HG03439 (cell line): ENCODE data around the gene S100A1.
"Not testable (repeated sequence)": the region's sequence is repeated elsewhere in the genome, so short reads cannot be mapped to it uniquely, and the experiment has no call there.

ENCODE experiments used
- ATAC-seq: cut with Tn5 transposase; IDR thresholded peaks from one replicate; pipeline ENCODE4 v1.9.1; 2021; ENCODE audit warnings: mild to moderate bottlenecking, moderate library complexity; ENCODE audit not compliant: unreplicated experiment

The S100A1 gene

DNA sequence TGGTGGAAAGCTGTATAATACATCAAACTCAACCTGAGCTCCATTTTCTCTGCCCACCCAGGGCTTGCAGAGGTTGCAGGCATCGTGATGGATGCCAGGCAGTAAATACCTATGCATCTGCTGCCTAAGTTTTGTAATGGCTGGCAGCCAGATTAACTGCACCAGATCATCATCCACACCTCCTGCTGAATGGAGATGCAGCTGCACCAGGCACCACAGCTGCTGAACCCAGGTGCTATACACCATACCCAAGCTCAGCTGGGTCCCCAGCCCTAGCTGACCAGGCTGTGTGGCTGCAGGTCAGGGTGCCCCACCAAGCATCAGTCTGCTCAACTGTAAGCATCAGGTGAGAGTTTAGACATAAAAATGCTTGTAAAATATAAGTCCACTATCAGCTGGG is 23.5 kb downstream of the S100A1 start:
- no peak for ATAC-seq

DNA sequence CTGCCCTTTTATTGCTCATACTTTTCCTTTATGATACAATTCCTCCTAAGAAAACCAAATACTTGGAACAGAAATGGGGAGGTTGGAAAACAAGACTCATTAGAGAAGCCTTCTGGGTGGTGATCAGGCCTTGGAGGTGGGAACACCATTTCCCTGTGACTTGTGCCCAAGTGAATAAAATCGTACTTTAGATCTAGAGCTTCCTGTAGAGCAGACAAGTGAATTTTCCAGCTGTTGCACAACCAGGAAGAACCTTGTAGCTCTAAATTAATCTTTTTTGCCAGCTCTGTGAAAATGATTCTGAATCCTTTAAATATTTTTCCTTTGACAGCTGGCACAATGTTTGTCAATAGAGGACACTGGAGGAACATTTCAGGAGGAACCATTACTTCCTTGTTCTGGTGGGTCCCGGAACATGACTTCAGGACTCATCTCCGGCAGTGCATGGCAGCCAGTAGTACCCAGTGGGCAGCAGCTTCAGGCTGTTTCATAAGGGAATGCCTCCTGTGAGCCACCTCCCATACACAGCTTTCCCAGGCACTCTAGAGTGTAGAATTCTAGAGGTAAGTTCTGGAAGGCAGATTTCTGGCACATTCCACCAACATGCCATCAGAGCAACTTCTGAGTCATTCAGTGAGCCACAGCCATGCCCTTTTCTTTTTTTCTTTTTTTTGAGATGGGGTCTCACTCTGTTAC is 24.7 kb downstream of the S100A1 start:
- no peak for ATAC-seq

GRCh38 chr1:153655333-153655732 is 27.1 kb downstream of the S100A1 start:
- ATAC-seq = no peak

DNA sequence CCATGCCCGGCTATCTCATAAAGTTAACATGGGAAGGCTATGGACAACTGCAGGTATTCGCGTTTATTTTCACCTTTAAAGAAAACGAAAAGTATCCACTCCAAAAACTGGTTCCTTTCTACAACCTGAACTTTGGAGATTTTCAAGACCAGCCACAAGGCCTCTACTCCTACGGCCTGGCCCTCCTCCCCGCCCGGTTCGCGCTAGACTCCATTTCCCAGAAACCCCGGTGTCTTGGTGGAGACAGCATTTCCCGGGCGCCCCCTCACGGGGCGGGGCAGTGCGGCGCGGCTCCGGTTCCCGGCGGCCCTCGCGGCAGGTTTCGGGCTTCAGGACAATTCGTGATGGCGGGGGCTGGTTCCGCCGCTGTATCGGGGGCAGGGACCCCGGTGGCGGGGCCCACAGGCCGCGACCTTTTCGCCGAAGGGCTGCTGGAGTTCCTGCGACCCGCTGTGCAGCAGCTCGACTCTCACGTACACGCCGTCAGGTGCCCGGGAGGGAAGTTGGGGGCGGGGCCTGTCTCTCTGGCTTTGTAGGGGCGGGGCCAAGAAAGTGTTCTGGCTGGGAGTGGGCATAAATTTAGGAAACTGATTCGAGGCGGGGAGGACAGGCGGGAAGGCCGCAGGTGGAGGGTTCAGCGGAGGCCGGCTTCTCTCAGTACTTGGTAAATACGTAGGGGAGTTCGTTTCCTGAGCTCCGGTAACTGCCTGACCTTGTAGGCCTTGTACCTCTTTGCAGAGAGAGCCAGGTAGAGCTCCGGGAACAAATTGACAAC is 30.4 kb downstream of the S100A1 start, which contains the start of gene SNAPIN:
Gene SNAPIN, plus strand, starts transcription at position 304 of the 775 bp plus-strand sequence. Its CDS starts 41 bp downstream, at position 345.
- peak; percentile 86 for ATAC-seq

- no peak for ATAC-seq
These were observed 30.9 kb downstream of the S100A1 start for GRCh38 chr1:153659175-153659534.

DNA sequence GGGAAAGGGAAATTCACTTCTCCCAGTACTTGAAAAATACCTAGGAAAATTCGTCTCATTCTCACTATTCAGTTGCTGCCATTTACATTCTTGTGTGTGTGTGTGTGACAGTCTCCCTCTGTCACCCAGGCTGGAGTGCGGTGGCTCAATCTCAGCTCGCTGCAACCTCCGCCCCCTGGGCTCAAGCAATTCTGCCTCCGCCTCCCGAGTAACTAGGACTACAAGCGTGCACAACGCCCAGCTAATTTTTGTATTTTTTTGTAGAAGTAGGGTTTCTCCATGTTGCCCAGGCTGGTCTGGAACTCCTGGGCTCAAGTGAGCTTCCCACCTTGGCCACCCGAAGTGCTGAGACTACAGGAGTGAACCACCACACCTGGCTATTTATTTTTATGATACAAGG is 31.4 kb downstream of the S100A1 start:
- no peak for ATAC-seq

DNA sequence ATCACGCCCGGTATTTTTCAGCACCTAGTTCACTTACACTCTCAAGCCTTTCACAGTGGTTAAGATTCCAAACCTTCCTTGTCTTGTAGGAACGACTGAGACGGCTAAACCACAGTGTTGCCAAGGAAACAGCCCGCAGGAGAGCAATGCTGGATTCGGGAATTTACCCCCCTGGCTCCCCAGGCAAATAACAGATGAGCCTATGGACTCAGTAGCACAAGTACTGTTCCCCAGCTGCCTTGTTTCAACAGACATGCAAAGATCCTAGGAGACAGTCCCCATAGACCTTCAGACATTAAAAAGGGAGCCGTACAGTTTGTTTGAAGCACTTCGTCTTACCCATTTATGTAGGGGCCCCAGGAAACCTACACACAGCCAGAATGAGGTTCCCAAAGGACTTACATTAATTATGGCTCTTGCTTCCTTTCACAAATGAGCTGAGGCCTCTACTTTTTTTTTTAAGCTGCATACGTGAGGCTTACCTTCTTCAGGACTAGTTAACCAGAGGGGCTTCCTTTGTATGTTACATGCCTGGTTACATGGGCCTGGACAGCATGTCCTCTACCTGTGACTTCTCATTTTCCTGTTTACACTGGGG is 33.0 kb downstream of the S100A1 start:
- ATAC-seq = no peak

GRCh38 chr1:153662269-153662668 is 34.0 kb downstream of the S100A1 start:
- no peak for ATAC-seq

GRCh38 chr1:153663211-153663610 is 35.0 kb downstream of the S100A1 start:
- no peak for ATAC-seq

- no peak for ATAC-seq
These were observed 39.2 kb downstream of the S100A1 start for GRCh38 chr1:153667439-153667838.

- ATAC-seq = not testable (repeated sequence)
These were observed 40.4 kb downstream of the S100A1 start for GRCh38 chr1:153668672-153669071.

DNA sequence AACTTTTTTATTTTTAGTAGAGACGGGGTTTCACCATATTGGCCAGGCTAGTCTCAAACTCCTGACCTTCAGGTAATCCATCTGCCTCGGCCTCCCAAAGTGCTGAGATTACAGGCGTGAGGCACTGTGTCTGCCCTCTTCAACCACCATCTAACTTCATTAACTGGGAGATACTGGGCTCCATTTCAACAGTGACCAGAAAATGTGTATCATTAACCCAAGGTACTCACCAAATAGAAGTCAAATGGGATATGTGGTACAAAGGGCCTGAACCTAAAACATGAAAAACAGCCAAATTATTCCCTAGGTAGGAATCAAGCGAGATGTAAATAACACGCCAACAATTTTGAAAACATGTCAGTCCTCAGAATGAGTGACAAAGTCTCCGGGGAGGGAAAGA is 41.4 kb downstream of the S100A1 start:
- ATAC-seq = no peak

GRCh38 chr1:153670257-153670858 is 42.1 kb downstream of the S100A1 start:
- ATAC-seq = peak; percentile 2

GRCh38 chr1:153670859-153671627 is 42.8 kb downstream of the S100A1 start, which contains the start of gene ILF2:
Gene ILF2, minus strand, starts transcription at chr1:153670993. Its CDS starts 71 bp downstream, at chr1:153670922.
- peak; percentile 91 for ATAC-seq

DNA sequence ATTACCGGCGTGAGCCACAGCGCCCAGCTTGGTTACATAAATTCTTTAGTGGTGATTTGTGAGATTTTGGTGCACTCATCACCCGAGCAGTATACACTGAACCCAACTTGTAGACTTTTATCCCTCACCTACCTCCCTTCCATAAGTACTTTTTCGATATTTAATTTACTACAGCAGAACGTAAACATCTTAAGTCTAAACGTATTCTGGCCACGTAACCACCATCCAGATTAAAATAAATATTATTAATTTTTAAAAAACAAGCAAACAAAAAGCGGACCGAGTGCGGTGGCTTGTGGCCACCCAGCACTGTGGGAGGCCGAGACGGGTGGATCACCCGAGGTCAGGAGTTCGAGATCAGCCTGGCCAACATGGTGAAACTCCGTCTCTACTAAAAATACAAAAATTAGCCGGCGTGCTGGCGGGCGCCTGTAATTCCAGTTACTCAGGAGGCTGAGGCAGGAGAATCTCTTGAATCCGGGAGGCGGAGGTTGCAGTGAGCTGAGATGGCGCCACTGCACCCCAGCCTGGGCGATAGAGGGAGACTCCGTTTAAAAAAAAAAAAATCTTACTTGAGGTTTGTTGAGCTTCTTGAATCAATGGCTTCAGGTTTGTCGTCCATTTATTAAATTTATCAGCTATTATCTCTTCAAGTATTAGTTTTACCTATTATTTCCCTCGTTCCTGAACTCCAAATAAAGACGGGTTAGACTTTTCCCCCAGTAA is 43.6 kb downstream of the S100A1 start:
- ATAC-seq = peak; percentile 3

GRCh38 chr1:153673511-153673910 is 45.3 kb downstream of the S100A1 start:
- no peak for ATAC-seq

GRCh38 chr1:153677718-153678518 is 49.7 kb downstream of the S100A1 start:
- no peak for ATAC-seq

DNA sequence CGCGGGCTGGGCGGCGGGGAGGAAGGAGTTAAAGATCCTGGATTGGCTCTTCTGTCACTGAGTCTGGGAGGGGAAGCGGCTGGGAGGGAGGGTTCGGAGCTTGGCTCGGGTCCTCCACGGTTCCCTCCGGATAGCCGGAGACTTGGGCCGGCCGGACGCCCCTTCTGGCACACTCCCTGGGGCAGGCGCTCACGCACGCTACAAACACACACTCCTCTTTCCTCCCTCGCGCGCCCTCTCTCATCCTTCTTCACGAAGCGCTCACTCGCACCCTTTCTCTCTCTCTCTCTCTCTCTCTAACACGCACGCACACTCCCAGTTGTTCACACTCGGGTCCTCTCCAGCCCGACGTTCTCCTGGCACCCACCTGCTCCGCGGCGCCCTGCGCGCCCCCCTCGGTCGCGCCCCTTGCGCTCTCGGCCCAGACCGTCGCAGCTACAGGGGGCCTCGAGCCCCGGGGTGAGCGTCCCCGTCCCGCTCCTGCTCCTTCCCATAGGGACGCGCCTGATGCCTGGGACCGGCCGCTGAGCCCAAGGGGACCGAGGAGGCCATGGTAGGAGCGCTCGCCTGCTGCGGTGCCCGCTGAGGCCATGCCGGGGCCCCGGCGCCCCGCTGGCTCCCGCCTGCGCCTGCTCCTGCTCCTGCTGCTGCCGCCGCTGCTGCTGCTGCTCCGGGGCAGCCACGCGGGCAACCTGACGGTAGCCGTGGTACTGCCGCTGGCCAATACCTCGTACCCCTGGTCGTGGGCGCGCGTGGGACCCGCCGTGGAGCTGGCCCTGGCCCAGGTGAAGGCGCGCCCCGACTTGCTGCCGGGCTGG is 50.5 kb downstream of the S100A1 start, which contains the start of gene NPR1:
Gene NPR1, plus strand, starts transcription at position 170 of the 818 bp plus-strand sequence. Its CDS starts 421 bp downstream, at position 591.
- ATAC-seq = no peak
